ENCODE data around the gene PRDM5. TPM values are rescaled to one million over a fixed set of nuclear protein-coding genes. Genes with fewer than 3 reads are reported as not detected.

The PRDM5 gene
- total RNA-seq, 4 donors from 2014 or later = 1.2 to 6.9 (median 4.4) TPM

DNA sequence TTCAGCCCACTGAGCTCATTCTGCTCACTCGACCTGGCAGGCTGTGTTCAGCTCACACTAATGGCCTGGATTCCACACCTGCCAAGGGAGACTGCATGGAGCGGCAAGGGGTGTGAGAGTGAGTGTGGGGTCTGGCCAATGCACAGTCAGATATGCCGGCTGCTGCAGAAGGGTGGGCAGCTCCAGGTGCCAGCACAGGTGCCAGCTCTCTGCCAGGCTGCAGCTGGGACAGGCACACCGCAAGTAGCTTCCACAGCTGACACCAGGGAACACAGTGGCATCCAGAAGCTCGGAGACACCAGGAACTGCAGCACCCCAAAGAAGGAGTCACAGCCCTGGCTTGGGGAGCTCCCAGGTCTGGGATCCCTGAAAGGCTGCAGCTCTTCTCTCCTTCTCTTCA, 83.7 kb downstream of the PRDM5 start:
- DNase-seq (ENCODE audit: low spot score in 2 of 2) = no peak
- no peak overlapping the region for H3K4me3 ChIP-seq (ENCODE audit: low read depth, poor library complexity, severe bottlenecking)
- WGBS, 2 donors = 92 to 97% methylated on average over 5 of the region's 5 CpGs
- intact Hi-C loops (cut with DNase I; ENCODE audit: low total_unique reads) = no loop called here
- TF ChIP-seq POLR2A (IDR thresholded peaks at IDR 0.05) (no peak), CTCF (IDR thresholded peaks at IDR 0.05) (no peak)

DNA sequence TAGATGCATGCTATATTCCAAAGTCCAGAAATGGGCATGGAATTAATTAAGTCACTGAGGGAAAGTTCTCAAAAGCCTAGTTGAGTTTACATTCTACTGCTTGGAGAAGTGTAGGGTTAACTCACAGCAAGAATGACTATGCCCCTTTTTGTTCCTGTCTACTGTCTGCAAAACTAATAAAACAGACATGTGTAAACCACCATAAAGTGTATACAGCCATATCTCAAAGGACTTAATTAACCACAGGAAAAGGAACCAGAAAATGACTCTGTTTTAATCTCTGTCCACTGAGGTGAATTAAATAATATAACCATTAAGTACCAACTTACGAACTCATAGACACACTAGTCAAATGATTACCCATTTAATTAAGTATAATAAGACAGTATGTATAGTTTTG, 84.9 kb downstream of the PRDM5 start:
- DNase-seq (ENCODE audit: low spot score in 2 of 2) = no peak
- 84 to 93% methylated on average over 1 of the region's 1 CpG for WGBS, 2 donors
- TF ChIP-seq CTCF (IDR thresholded peaks at IDR 0.05) = no peak
- H3K4me3 ChIP-seq (ENCODE audit: low read depth, poor library complexity, severe bottlenecking) = no peak overlapping the region
- intact Hi-C loops (cut with DNase I; ENCODE audit: low total_unique reads) = no loop called here

GRCh38 chr4:120835342-120835741, 87.2 kb downstream of the PRDM5 start:
- no peak overlapping the region for H3K4me3 ChIP-seq (ENCODE audit: low read depth, poor library complexity, severe bottlenecking)
- TF ChIP-seq POLR2A (IDR thresholded peaks at IDR 0.05) (no peak), CTCF (IDR thresholded peaks at IDR 0.05) (no peak)
- intact Hi-C loops (cut with DNase I; ENCODE audit: low total_unique reads) = no loop called here
- no peak for DNase-seq (ENCODE audit: low spot score in 2 of 2)
- 85 to 94% methylated on average over 1 of the region's 1 CpG for WGBS, 2 donors

DNA sequence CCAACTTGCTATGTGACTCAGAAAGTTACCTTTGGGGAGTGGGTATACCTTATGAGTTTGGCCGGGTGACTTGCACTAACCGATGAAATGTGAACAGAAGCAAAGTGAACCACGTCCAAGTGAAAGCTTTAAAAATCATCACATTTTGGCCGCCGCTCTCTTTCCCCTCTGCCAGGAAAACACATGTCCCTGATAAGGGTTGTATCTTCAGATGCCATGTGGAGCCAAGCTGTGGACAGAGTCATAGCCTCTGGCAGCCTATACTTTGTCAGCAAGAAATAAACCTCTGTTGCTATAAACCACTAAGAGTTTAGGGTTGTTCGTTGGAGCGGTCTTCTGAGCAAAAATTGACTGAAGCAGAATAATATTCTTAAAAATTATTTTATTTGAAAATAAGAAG, 92.3 kb downstream of the PRDM5 start:
- H3K4me3 ChIP-seq (ENCODE audit: low read depth, poor library complexity, severe bottlenecking) = no peak overlapping the region
- TF ChIP-seq POLR2A (IDR thresholded peaks at IDR 0.05) (no peak), CTCF (IDR thresholded peaks at IDR 0.05) (no peak)
- WGBS, 2 donors = 65 to 68% methylated on average over 7 of the region's 7 CpGs
- no peak for DNase-seq (ENCODE audit: low spot score in 2 of 2)
- intact Hi-C loops (cut with DNase I; ENCODE audit: low total_unique reads) = no loop called here

- WGBS, 2 donors = 67 to 79% methylated on average over 4 of the region's 4 CpGs
- intact Hi-C loops (cut with DNase I; ENCODE audit: low total_unique reads) = no loop called here
- no peak for DNase-seq (ENCODE audit: low spot score in 2 of 2)
- H3K4me3 ChIP-seq (ENCODE audit: low read depth, poor library complexity, severe bottlenecking) = no peak overlapping the region
- TF ChIP-seq POLR2A (IDR thresholded peaks at IDR 0.05) (no peak), CTCF (IDR thresholded peaks at IDR 0.05) (no peak)
Measured at GRCh38 chr4:120829113-120829831, 93.3 kb downstream of the PRDM5 start.

- intact Hi-C loops (cut with DNase I; ENCODE audit: low total_unique reads) = no loop called here
Measured at GRCh38 chr4:120826853-120827252, 95.7 kb downstream of the PRDM5 start.

More at GRCh38 chr4:120826853-120827252, 95.7 kb downstream of the PRDM5 start:
- WGBS, 2 donors = 93 to 97% methylated on average over 6 of the region's 6 CpGs
- no peak overlapping the region for H3K4me3 ChIP-seq (ENCODE audit: low read depth, poor library complexity, severe bottlenecking)
- no peak for DNase-seq (ENCODE audit: low spot score in 2 of 2)
- TF ChIP-seq POLR2A (IDR thresholded peaks at IDR 0.05) (no peak), CTCF (IDR thresholded peaks at IDR 0.05) (no peak)
